Skeletal muscle tissue (tissue), 4 donors: Measurements from ENCODE around the gene VGLL4. TPM values are rescaled to one million over a fixed set of nuclear protein-coding genes. Genes with fewer than 3 reads are reported as not detected.
A peak's percentile ranks its signal among the peaks of the same experiment; 100 is the strongest.

Experiments used
- H3K27ac ChIP-seq: one replicate; pipeline ENCODE4 v1.7.0; 2013; ENCODE audit warnings: mild to moderate bottlenecking, low read depth, low read length, inconsistent platforms
- H3K27me3 ChIP-seq, 3 donors: one replicate each; pipeline ENCODE4 v1.7.0; 2013; ENCODE audit warnings: low read length in 3 of 3; ENCODE audit not compliant: control insufficient read depth in 3 of 3, insufficient read depth in 3 of 3
- H3K36me3 ChIP-seq, 3 donors: one replicate each; pipeline ENCODE4 v1.7.0; 2013; ENCODE audit warnings: low read length in 3 of 3; ENCODE audit not compliant: control insufficient read depth in 3 of 3, insufficient read depth in 3 of 3
- H3K4me1 ChIP-seq, 3 donors: one replicate each; pipeline ENCODE4 v1.7.0; 2013; ENCODE audit warnings: low read length in 3 of 3, mild to moderate bottlenecking in 3 of 3; ENCODE audit not compliant: control insufficient read depth in 3 of 3, insufficient read depth in 3 of 3
- H3K4me3 ChIP-seq, 3 donors: one replicate each; pipeline ENCODE4 v1.7.0; 2013; ENCODE audit warnings: low read length in 3 of 3
- H3K9ac ChIP-seq, 3 donors: one replicate each; pipeline ENCODE4 v1.7.0; 2013; ENCODE audit warnings: low read length in 3 of 3, mild to moderate bottlenecking in 3 of 3, moderate library complexity in 2 of 3, low read depth in 1 of 3
- H3K9me3 ChIP-seq, 3 donors: one replicate each; pipeline ENCODE4 v1.7.0; 2013; ENCODE audit warnings: low read length in 3 of 3; ENCODE audit not compliant: control insufficient read depth in 3 of 3
- total RNA-seq: library from RNA; depleted of rRNA; stranded (reverse); fragments of >200 nt; gene quantifications from one replicate; pipeline ENCODE4 v1.2.3, GENCODE V29; 2014
- donor health status: Osteomylitis.

Gene VGLL4
- total RNA-seq, 1 donor from 2014 or later = 53.8 TPM

DNA sequence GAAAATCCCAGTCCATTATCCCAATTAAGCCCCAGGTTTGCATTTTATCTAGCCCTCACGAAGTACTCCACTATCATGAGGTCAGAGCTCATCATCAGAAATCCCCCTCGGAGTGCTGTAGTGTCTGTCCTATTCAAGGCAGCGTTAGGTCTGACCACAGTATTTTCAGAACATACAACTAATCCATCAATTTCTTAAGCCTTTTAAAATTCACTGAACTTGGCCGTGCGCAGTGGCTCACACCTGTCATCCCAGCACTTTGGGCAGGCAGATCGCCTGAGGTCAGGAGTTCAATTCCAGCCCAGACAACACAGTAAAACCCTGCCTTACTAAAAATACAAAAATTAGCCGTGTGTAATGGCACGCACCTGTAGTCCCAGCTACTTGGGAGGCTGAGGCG is 11.9 kb downstream of the VGLL4 start:
- Histone ChIP-seq H3K9ac (no peak overlapping the region), H3K27me3 (no peaks in the 10 kb centered on the region), H3K4me3 (no peak overlapping the region), H3K27ac (peak overlapping the region; percentile 11), H3K36me3 (no peaks in the 10 kb centered on the region), H3K4me1 (peaks cover 41 to 50% (median 48%) of the 10 kb centered on the region in 3 donors), H3K9me3 (no peaks in the 10 kb centered on the region)

- no peaks in the 10 kb centered on the region for H3K9me3 ChIP-seq
Measured at GRCh38 chr3:11629716-11630115, 14.0 kb downstream of the VGLL4 start.

DNA sequence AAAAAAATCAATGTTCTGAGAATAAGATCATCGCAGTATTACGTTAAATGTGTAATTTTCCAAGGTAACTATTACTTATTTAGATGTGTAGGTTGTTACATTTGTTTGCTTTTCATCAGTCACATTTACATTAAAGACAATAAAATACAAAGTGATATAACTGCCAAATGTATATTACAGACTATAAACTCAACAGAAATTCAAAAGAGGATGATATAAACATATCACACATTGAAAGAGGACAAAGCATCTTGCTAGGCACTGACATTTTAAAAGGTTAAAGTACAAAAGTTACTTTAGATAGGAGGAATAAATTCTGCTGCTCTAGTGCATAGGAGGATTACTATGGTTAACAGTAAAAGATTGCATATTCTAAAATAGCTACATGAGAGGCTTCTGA is 16.1 kb downstream of the VGLL4 start:
- H3K4me3 ChIP-seq = no peak overlapping the region
- no peaks in the 10 kb centered on the region for H3K9me3 ChIP-seq
- peaks cover 25 to 50% (median 36%) of the 10 kb centered on the region in 3 donors for H3K4me1 ChIP-seq
- no peaks in the 10 kb centered on the region for H3K36me3 ChIP-seq
- no peak overlapping the region for H3K27ac ChIP-seq
- H3K27me3 ChIP-seq = no peaks in the 10 kb centered on the region
- no peak overlapping the region for H3K9ac ChIP-seq

More at GRCh38 chr3:11629716-11630115, 14.0 kb downstream of the VGLL4 start:
- no peak overlapping the region for H3K4me3 ChIP-seq
- peaks cover 28 to 50% (median 40%) of the 10 kb centered on the region in 3 donors for H3K4me1 ChIP-seq
- H3K9ac ChIP-seq = no peak overlapping the region
- H3K27me3 ChIP-seq = no peaks in the 10 kb centered on the region
- no peaks in the 10 kb centered on the region for H3K36me3 ChIP-seq
- no peak overlapping the region for H3K27ac ChIP-seq

DNA sequence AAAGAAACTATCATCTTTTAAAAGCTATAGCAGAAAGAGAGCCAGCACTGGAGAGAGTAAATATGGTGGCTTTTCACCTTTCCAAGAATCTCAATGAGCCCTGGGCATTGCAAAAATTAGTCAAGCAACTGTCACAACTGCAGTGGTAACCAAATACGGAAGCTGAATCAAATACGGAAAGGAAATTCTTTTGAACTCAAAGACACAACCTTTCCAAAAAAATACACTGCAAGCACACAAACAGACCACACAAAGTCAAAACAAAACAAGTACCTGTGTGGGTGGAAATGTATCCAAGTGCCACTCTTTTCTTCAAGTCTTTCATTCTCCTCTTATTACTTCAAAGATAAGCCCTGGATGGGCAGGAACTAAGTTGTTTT is 17.6 kb downstream of the VGLL4 start:
- Histone ChIP-seq H3K4me3 (no peak overlapping the region), H3K9ac (no peak overlapping the region), H3K36me3 (no peaks in the 10 kb centered on the region), H3K9me3 (no peaks in the 10 kb centered on the region), H3K27ac (no peak overlapping the region), H3K27me3 (no peaks in the 10 kb centered on the region), H3K4me1 (peaks cover 19 to 44% (median 22%) of the 10 kb centered on the region in 3 donors)

GRCh38 chr3:11625376-11626083 is 18.2 kb downstream of the VGLL4 start:
- H3K9me3 ChIP-seq = no peaks in the 10 kb centered on the region
- no peak overlapping the region for H3K4me3 ChIP-seq

DNA sequence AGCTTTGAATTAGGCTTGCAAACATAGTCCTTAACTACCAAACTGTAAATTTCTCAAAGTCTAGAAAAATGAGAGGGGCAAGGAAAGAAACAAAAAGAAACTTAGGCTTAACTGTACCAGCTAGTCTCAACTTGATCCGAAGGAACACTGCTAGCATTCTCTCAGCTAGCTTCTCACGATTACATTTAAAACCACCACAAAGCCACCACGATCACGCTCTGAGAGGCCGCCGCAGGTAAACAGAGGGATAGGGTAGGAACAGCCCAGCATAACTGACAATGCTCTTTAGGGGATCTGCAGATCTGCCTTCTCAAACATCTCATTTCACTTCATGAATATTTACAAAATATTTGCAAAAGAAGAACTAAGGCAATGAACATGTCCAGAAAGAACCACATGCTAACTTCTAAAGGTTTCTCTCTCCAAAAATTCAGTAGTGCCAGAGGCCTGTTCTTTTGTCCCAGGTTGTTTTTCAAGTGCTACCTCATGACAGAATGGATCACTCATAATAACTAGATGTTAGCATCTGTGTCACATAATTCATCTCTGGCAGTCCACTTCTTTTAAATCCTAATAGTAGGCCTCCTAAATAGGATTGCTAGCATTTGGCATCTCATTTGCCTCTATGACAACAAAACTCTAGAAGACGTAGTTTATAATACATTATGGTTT is 18.9 kb downstream of the VGLL4 start:
- H3K36me3 ChIP-seq = no peaks in the 10 kb centered on the region
- H3K9ac ChIP-seq = peak overlapping the region in 2 of 3 donors; percentile 9 to 13
- H3K9me3 ChIP-seq = no peaks in the 10 kb centered on the region
- peaks cover 27 to 53% (median 34%) of the 10 kb centered on the region in 3 donors for H3K4me1 ChIP-seq
- peak overlapping the region; percentile 41 for H3K27ac ChIP-seq
- H3K4me3 ChIP-seq = no peak overlapping the region
- no peaks in the 10 kb centered on the region for H3K27me3 ChIP-seq

More at GRCh38 chr3:11625376-11626083, 18.2 kb downstream of the VGLL4 start:
- Histone ChIP-seq H3K4me1 (peaks cover 23 to 46% (median 27%) of the 10 kb centered on the region in 3 donors), H3K27me3 (no peaks in the 10 kb centered on the region), H3K9ac (no peak overlapping the region), H3K27ac (peak overlapping the region; percentile 41), H3K36me3 (no peaks in the 10 kb centered on the region)

GRCh38 chr3:11624161-11624560 is 19.6 kb downstream of the VGLL4 start:
- Histone ChIP-seq H3K36me3 (no peaks in the 10 kb centered on the region), H3K27ac (peak overlapping the region; percentile 41), H3K4me1 (peaks cover 27 to 53% (median 35%) of the 10 kb centered on the region in 3 donors), H3K4me3 (no peak overlapping the region), H3K9ac (peak overlapping the region in 1 of 3 donors; percentile 13), H3K9me3 (no peaks in the 10 kb centered on the region), H3K27me3 (no peaks in the 10 kb centered on the region)

DNA sequence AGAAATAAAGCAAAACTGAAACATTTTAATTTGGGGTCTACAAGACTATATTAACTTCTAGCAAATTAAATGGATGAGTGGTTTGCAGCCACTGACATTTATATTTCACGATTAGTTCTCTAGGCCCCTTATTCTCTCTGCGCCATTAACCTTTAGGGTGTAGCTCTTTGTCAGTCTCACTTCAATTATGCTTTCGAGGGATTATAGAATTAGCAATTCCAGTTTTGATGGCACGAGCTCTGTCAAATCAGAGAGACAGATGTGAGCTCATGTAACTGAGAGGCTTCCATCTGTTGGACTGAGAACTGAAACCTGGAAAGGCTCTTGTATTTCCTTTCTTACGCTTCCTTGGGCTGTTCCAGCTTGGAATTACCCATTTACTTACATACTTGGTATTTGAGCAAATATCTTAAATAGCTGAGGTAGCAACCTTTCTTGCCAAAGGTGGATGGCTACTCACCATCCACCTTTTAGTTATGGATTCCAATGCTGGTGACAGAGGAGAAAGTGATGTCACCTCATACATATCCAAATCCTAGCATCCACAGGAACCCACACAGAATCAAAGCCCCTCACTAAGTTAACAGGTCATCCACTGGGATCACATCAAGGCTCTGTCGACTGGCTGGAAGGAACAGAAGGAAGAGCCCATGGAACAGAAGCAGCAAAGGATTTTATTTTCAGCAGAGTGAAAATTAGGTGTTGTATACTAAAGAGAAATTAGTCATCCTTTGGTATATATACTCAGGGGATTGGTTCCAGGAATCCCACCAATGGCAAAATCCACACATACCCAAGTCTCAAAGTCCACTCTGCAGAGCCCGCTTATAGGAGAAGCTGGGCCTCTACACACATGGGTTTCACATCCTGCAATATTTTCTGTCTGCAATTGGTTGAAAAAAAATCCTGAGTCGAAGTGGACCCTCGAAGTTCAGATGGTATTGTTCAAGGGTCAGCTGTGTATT is 20.8 kb downstream of the VGLL4 start:
- no peaks in the 10 kb centered on the region for H3K9me3 ChIP-seq
- H3K4me3 ChIP-seq = no peak overlapping the region
- no peaks in the 10 kb centered on the region for H3K27me3 ChIP-seq
- no peaks in the 10 kb centered on the region for H3K36me3 ChIP-seq
- no peak overlapping the region for H3K27ac ChIP-seq
- H3K9ac ChIP-seq = no peak overlapping the region
- peaks cover 27 to 56% (median 39%) of the 10 kb centered on the region in 3 donors for H3K4me1 ChIP-seq

DNA sequence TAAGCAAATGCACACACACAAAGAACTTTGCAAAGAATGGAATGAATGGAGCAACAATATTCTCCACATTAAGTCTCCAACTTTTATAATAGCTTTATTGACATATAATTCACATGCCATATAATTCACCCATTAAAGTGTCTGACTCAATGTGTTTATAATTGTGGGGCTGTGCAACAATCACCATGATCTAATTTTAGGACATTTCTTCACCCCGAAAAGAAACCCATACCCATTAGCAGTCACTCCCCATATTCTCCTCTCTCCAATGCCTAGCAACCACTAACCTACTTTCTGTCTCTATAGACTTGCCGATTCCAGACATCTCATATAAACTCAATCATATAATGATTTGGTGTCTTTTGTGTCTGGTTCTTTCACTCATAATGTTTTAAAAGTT is 22.6 kb downstream of the VGLL4 start:
- H3K36me3 ChIP-seq = no peaks in the 10 kb centered on the region
- H3K27me3 ChIP-seq = no peaks in the 10 kb centered on the region
- H3K4me1 ChIP-seq = peaks cover 37 to 62% (median 48%) of the 10 kb centered on the region in 3 donors

More for the DNA sequence above, 22.6 kb downstream of the VGLL4 start:
- no peak overlapping the region for H3K4me3 ChIP-seq
- no peaks in the 10 kb centered on the region for H3K9me3 ChIP-seq
- no peak overlapping the region for H3K27ac ChIP-seq
- no peak overlapping the region for H3K9ac ChIP-seq
